Measurements from ENCODE around the gene HLCS.
A peak's percentile ranks its signal among the peaks of the same experiment; 100 is the strongest.

HLCS gene

DNA sequence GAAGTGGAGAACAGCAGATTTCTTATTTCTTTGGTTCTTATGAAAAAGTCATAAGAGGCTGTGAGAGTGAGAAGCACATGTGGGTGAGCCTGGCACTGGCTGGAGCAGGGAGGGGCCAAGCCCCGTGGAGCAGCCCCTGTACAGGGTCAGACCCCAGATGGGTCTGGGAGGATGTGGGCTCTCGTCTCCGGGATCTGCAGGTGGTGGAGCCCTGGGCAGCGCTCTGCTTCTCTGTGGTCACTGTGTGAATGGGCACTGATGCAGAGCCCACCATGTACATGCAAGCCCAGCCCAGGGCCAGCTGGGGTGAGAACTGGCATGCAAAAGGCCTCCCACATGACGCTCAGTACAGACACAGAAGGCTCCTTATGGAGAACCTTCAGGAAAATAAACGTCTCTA lies 200.0 kb downstream of the HLCS start:
- DNase-seq: no peak

DNA sequence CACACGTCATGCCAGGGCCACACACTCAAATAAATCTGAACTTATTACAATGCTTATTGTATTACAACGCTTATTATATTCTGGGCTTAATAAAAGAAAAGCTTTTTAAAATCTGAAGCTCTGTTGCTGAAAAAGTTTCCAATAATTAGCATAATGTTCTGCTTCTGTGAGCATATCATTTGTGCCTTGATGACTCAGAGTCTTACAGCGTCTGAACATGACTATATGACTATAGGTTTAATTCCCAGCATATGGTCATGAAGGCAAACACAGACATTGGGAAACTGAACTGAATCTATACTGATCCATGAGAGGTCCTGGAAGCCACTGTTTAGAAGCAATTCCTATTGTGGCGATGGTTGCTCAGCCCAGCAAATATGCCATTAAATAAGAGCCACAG lies 201.2 kb downstream of the HLCS start:
- no peak for DNase-seq

DNA sequence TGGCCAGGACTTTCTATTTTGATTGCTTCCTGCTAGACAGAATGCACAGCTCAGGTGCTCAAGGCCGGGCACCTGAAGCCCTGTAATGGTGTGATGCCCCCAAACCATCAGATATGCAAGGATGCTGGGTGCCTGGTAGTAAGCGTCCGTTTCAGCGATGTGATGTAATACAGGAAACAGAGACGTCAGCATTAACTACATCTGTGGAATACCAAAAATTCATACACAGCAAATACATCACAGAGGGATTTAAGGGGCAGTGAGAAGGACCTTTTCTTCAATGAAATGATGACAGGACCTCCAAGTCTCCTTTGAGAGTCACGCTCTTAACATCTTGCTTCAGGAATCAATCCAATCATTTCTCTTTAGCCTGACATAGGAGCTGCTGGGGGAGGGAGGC lies 203.2 kb downstream of the HLCS start:
- DNase-seq: no peak

DNA sequence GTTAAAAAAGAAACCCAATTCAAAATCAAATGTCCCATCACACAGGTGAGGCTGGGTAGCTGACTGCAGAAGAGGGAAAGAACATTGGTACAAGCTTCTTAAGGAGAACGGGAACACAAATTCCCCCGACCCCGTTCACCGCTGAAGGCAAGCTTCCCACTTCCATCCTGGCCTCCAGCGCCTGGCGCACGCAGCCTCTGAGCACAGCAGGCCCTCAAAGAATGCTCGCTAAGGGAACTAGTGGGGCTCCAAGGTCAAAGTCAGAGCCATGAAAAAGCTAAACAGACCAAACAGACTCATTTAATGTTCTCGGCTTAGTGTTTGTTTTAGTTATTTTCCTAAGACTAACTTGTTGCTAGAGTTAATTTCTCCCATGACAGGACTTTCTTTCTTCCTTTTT lies 203.8 kb downstream of the HLCS start:
- no peak for DNase-seq

DNA sequence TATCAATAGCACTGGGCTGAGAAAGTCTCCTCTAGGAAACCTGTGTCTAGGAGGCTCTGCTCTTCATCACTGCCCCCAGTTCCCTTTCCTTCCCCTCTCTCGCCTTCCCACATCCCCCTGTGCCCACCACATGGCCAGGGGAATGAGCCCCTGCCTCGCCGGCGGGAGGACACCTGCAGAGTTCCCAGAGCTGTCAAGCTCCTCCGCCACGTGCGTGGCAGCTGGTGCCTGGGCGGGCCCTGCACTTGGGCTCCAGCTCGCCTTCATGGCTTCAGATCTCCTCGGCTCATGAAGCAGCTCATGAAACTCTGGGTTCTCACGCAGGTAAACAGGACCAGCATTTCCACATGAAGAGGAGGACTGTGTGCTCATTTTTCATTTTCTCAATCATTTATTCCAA lies 204.8 kb downstream of the HLCS start:
- no peak for DNase-seq

DNA sequence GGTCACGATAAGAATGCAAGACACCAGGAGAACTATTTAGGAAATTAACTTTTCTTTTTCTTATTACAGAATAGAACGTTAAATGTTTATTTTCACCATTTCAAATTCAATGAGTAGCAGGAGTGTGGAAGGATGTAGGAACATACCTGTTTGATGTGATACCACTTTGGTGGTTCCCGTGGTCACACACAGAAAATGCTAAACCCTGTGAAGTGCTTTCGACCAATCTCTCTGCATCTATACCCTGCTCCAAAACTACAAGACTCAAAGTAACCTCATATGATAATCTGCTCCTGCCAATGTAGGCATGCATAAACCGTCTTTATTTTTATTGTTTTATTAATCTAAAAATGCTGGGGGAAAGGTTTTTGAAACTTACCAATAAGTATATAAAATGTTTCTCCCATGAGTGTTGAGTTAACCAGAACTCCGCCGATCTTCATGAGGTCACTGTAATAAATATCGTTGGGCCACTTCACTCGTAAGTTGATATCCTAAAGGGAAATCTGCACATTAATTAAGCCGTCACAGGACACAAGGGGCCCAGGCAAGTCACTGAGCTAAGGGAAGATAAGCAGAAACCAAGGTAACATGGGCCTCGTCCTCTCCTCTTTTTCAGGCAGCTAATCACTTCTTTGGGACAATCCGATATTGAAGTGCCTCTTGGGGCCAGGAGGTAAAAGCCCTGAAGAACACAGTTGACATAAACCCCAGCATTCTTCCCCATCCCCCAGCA lies 207.0 kb downstream of the HLCS start:
- no peak for DNase-seq

DNA sequence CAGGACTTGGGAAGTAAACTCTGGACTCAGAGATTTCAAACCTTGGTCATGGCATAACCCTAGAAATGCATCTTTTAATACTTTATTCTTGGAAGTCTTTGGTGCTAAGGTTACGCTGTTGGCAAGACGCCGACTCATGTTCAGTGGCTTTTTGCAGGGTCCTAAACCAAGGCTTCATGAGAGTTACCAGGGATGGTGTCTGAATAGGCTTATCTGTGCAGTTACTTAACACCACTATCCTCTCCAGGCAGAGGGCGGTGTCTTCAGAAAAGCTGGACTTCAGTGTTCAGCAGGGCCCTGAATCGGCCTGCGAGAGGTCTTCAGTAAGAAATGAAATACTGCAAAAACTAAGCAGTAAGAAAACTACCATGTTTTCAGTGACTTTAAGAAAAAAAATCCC lies 209.3 kb downstream of the HLCS start:
- no peak for DNase-seq

DNA sequence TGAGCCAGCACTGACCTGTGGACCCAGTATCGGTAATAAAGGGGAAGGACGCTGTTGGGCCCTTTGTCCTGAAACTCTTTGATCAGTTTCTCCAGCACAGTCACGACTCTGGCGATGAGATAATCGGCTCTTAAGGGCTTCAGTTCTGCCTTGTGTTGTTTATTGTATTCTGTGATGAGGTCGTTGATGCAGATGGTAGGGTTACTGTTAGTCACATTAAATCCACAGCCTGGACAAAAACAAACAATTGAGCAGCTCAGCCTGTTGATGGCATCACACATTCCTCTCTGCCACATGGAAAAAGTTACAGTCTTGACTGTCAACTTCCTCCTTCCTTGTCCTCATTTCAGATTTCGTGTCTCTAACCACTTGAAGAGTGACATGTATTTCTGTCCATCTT lies 209.9 kb downstream of the HLCS start:
- no peak for DNase-seq

DNA sequence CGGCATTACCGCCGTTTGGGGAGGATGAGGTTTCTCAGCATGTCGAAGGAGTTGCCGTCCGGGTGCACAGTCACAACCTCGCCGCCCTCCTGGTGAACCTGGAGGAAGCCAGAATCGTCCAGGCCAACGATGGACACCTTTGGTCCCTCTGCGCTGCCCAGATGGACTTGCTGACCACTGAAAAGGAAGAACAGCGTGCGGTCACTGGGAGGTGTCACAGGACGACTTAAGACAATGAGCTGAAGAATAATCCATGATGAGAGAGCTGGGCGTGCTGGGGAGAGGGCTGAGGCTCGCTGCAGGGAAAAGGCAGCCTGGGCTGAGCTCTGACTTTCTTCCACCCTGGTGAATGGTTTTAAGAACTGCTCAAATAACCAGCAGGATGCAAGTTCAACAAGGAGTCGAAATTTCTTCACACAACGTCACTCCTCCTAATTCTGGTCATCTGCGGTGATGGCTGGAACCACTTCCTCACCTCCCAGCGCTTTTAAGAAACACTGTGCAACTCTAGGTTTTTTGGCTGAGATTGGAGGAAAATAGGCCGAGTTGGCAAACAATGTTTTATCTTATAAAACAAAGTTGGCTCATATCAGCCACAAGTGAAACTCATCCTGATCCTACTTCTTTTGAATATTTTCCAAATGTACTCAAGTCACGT lies 212.1 kb downstream of the HLCS start:
- no peak for DNase-seq

DNA sequence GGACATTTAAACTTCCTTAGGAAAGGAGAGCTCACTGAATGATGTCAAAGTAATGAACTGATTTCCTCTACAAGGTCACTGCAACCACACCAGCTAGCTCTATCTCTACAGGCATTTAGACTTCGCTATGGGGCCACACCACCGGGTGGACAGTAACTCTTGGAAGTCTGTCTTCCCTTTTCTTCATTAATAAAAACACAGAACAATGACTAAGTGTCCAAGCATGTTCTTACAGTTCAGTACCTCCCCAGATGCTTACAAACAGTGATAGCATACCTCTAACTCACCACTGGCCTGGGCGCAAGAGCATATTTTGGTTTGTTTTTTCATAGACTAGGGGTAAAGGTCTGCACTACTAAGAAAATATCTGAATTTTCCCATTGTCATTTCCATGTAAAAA lies 212.9 kb downstream of the HLCS start:
- no peak for DNase-seq

DNA sequence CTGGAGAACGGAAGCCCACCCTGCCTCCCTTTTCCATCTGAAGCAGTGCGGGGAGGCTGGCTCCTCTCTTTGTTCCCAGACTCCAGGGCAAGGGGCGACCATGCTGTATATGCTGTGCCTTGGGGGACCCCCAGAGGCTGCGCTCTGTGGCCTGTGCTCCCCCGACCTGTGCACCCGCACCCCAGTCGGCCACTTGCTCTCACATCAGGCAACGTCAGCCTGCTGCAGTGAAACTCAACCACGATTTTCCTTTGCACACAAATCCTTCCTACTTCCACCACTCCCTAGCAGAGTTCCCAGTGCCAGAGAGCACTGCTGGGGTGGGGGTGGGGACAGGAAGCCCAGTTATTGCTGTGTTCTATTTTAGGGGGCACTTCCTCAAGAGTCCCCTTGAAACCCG lies 215.1 kb downstream of the HLCS start:
- no peak for DNase-seq

DNA sequence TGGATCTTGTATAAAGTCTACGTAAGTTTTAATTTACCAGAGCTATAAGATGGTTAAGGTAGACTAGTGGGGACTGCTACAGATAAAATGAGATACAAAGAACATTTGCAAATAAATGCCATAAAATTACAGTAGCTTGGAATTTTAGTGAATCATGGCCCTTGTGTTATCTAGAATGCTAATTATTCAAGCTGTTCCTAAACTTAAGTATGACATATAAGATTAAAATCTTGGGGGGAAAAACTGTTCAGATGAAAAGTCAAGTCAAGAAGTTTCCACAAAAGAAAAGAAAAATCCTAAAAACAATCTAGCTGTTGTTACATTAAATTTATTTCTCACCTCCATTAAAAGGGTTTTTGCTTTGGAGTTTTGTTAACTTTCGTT lies 215.9 kb downstream of the HLCS start:
- no peak for DNase-seq

DNA sequence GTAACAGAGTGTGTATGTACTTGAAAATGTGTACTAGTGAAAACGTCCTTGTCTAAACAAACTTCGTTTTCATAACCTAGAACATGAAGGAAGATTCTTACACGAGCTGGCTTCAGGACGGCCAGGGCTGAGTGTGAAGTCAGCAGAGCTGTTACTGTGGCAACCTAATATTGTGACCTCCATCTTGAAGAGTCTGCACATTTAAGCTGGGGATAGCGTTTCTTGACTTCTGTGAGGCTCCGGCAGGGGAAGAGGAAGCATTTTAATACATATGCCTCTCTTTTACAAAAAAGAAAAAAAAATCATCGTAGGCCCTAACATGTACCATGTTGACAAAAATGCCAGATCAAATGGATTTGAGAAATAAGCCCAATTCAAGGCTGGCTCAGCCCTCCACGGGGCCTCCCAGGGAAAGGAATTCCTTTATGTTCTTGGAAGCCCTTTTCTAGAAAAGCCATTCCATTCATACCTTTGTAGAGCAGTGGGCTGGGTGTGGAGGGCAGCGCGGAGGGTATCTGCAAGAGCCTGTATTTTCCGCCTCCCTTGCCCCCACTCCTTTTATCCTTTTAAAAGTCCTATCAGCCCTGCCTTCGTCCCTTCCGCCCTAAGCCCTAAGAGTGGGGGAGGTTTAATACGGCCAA lies 216.4 kb downstream of the HLCS start:
- DNase-seq: no peak

DNA sequence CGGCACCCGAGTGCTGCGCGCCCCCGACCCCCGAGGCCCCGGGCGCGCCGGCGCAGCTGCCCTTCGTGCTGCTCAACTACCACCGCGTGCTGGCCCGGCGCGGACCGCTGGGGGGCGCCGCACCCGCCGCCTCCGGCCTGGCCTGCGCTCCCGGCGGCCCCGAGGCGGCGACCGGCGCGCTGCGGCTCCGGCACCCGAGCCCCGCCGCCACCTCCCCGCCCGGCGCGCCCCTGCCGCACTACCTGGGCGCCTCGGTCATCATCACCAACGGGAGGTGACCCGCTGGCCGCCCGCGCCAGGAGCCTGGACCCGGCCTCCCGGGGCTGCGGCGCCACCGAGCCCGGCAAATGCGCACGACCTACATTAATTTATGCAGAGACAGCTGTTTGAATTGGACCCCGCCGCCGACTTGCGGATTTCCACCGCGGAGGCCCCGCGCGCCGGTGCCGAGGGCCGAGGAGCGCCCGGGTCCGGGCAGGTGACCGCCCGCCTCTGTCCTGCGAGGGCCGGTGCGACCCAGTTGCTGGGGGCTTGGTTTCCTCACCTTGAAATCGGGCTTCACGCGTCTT lies 218.6 kb downstream of the HLCS start:
- DNase-seq: no peak

DNA sequence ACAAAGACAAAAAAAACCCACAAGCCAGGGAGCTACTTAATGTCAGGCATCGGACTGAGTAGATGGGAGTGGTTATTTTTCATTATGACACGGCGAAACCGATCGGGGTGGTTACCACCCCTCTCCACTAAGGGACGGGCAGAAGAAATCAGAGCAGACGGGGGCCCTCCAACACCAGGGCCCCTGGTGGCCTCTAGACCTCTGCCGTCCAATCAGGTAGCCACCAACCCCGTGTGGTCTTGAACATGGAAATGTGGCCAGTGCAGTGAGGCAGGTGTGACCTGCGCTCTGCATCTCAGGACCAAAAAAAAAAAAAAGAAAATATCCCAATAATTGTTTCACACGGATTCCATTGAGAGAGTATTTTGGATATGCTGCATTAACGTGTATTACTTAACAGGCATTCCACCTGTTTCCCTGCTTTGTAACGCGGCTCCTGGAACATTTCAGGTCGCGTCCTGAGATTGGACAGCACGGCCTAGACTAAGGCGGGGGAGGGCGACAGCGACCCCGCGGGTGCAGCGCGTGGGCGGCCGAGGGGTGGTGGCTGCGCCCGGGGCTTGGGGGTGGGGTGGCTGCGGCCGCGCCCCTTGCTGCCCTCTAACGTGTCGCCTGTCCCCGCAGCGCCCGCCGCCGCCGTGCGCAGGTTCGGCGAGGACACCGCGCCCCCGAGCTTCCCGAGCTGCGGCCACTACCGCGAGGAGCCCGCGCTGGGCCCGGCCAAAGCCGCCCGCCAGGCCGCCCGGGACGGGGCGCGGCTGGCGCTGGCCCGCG lies 219.2 kb downstream of the HLCS start:
- no peak for DNase-seq

DNA sequence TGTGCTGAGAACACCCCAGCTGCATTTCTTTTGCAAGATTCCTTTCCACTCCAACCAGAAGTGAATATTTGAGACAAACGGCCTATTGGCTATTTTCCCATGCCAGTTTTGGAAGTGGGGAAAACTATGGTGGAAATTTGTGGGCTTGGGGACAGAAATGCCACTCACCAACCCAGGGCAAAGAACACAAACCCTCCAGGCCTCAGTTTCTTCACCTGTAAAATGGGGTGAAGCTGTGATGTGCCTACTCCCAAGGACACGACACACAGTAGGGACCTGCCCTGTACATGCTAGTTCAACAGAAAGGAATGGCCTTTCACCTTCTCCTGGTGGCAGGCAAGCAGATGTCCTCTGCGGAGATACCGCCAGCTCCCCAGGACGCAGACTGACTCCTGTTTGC lies 221.0 kb downstream of the HLCS start:
- DNase-seq: no peak

DNA sequence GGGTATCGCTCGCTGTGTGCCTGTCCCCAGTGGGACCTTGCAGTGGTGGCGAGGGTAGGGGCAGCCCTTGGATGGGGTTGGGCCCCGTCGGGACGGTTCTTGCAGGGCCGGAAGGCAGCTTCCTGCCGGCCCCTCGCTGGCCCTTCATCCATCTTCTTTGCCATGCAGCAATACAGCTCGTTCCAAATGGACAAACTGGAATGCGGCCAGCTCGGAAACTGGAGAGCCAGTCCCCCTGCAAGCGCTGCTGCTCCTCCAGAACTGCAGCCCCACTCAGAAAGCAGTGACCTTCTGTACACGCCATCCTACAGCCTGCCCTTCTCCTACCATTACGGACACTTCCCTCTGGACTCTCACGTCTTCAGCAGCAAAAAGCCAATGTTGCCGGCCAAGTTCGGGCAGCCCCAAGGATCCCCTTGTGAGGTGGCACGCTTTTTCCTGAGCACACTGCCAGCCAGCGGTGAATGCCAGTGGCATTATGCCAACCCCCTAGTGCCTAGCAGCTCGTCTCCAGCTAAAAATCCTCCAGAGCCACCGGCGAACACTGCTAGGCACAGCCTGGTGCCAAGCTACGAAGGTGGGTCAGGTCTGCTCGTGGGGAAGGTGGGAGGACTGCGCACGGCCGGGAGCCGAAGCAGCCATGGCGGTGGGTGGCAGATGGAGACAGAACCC lies 221.8 kb downstream of the HLCS start:
- peak; percentile 58 for DNase-seq

DNA sequence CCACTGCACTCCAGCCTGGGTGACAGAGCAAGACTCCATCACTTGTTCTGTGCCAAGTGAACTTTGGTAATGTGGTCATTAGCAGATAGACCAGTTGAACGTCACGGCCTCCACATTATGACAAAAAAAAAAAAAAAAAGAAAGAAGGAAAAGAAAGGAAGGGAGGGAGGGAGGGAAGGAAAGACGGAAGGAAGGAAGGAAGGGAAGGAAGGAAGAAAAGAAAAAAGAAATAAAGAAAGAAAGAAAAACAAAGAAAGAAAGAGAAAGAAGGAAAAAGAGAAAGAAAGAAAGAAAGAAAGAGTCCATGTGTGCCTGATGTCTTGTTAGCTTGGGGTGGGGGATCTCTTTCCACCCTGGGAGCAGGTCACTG lies 222.3 kb downstream of the HLCS start:
- DNase-seq: no peak

DNA sequence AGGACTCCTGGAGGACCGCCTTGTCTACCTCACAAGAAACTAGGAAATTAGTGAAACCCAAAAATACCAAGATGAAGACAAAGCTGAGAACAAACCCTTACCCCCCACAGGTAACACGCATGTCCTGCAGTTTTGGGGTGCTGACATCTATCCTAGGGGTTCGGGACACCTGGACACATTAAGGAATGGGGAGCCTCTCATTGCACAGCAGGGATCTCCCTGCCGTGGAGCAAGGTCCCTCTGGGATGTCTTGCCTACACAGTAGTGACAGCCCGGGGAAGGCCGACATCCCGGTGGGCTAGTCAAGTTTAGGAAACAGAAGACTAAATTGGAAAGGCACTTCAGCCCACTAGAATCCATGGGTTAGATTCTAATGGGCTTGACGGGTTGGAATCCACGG lies 223.0 kb downstream of the HLCS start:
- no peak for DNase-seq

DNA sequence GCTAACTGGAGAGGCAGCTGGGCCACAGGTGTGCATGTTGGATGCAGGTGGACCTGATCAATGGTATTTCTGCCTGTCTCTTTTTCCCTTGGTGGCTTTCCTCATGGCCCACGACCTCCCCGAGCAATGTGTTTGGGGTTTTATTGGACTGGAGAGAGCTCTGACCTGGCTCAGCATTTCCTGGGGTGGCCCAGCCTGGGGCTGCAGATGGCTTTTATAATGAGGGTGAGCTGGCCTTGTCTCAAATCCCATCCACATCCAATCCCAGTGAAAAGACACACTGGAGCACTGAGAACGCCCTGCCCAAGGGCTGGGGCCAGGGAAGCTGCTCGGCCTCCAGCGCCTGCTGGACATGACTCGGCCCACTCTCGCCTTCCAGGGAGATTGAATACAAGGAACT lies 223.5 kb downstream of the HLCS start:
- DNase-seq: no peak

DNA sequence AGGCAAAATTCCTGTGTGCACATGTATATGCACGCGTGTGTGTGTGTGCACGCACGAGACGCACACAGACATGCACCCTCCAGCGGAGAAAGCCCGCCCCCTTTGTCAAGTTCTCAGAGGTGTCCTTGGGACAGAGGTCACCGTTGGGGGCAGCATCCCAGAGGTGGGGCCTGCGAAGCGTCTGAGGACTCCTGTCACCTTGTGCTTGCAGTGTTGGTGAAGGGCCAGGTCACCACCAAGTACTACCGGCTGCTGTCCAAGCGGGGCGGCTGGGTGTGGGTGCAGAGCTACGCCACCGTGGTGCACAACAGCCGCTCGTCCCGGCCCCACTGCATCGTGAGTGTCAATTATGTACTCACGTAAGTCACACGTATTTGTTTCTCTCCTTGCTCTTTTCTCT lies 225.0 kb downstream of the HLCS start:
- DNase-seq: no peak

DNA sequence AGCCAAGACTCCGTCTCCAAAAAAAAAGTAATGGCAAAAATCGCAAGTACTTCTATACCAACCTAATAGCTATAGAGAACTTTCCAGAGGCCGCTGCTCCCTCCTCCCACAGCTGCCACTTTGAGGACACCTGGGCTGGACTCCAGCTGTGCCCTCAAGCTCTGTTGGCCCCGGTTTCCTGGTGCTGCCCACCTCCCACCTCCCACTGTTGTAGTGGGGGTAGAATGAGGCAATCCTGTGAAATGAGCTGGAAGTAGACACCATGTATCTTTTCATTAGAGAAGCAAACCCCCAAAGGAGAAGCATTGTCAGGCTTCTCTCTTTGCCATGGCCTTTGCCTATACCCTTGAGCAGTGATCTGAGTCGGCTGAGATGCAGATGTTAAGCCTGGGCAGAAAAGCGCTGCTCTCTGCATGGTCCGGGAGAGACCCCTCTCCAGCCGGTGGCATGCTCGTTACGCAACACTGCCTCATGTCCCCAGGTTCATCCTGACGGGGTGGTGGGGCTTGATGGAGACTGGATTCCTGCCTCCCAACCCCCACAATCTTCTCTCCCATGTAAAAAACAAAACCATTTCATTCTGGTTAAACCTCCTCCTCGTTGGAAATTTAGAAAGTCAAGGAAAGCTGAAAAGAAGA lies 227.9 kb downstream of the HLCS start:
- DNase-seq: no peak

Data from NCI-H446 treated with DMSO at 0.1 percent for 48 hours (cell line).